GM21390 (cell line): ENCODE measurements around the gene MCCC2.
"Not testable (repeated sequence)": the region's sequence is repeated elsewhere in the genome, so short reads cannot be mapped to it uniquely, and the experiment has no call there.

Experiments
- ATAC-seq: cut with Tn5 transposase; IDR thresholded peaks from one replicate; pipeline ENCODE4 v1.9.1; 2021; ENCODE audit not compliant: unreplicated experiment

Gene MCCC2

DNA sequence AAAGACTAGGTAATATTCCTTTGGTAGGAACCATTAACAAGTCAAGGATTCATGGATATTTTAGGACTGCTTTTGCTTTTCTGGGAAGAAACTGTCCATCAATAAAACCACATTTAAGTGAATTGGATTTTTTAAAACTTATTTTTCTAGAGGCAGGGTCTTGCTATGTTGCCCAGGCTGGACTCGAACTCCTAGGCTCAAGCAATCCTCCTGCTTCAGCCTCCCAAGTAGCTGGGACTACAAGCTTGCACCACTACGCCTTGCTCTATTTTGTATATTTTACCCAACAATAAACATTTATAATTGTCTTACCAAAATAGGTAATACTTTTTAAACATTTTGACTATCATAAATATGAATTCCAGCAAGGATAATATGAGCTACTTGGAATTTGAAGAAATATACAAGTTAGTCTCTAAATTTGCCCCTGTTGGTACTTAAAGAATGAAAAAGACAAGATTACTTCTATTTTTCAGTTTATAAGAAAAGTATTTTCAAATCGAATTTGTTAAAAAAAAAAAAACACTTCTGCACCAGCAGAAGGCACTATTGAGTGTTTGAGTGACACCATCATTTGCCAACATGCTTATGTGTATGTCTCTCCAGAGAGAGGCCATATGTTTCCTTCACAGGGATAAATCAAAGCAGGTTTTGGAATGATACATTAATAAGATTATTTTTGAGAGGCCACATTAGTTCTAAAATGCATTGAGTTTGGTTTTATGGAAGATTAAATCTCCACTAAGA lies 71.9 kb downstream of the MCCC2 start:
- no peak for ATAC-seq

GRCh38 chr5:71662381-71662780 lies 75.2 kb downstream of the MCCC2 start:
- no peak for ATAC-seq

DNA sequence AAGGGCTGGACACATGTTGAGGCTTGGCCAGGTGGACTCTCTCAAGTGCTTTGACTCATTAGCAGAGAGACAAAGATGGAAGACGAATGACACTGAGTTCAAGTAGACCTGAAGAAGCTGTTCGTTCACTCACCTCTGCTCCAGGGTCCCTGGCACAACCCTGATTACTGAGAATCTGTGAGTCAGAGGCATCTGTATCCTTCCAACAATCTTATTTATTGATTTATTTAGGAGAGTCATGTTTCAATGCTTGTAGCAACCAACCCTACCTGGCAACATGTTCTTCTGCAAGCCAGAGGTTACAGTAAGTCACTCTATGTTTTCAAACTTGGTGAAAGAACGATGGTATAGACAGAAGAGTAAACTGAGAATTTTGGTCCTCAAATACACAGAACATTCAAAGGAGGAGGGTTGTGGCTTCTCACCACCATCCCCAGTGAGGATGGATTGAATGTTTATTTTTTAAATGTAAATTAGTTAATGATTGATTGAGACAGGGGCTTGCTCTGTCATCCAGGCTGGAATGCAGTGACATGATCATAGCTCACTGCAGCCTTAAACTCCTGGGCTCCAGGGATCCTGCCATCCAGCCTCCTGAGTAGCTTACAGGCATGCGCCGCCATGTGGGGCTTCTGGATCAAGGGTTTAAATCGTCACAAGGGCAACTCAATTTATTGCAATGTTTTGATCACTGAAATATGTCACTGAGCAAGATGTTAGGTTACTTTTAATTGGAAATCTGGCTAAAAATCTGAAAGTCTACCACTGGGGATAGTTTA lies 76.2 kb downstream of the MCCC2 start:
- ATAC-seq = no peak

DNA sequence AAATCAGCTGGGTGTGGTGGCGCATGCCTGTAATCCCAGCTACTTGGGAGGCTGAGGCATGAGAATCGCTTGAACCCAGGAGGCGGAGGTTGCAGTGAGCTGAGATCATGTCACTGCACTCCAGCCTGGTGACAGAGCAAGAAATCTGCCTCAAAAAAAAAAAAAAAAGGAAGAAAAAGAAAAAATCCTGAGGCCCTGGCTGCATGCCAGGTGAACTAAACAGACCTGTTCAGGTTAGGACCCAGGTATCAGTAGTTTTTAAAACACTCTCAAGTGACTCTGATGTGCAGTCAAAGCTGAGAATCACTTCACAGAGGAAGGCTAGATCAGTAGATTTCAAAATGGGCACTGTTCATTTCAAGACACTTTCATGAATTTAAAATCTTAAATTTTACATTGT lies 77.5 kb downstream of the MCCC2 start:
- ATAC-seq = not testable (repeated sequence)

DNA sequence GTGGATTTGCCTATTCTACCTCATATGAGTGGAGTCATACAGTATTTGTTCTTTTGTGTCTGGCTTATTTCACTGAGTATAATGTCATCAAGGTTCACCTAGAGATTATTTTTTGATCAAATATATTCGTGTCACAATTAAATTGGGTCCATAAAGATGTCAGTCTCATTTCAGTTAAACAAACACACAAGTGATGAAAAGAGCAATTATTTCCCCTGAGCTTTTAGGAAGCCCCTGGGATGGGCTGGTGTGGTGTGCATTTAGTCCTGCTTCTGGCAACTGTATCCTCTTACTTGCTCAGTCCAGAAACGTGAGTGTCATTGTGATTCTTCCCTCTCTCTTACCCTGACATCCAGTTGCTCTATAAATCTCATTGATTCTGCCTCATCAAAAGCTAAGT lies 79.2 kb downstream of the MCCC2 start:
- no peak for ATAC-seq

- ATAC-seq = no peak
These were observed 90.8 kb downstream of the MCCC2 start for GRCh38 chr5:71677977-71678376.

- no peak for ATAC-seq
These were observed 92.6 kb downstream of the MCCC2 start for GRCh38 chr5:71679714-71680113.

DNA sequence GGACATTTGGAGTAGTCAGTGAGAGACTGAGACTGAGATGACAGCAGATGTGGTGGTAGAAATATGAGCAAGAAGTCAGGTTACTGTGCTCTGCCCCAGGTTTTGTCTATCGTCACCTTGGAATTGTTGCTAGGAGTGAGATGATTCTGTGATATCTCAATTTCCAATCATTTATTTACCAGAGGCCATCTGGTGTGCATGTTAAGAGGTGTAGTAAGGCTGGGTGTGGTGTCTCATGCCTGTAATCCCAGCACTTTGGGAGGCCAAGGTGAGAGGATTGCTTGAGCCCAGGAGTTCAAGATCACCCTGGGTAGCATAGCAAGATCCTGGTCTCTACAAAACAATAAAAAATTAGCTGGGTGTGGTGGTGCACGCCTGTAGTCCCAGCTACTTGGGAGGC lies 93.4 kb downstream of the MCCC2 start:
- ATAC-seq = no peak

- no peak for ATAC-seq
These were observed 94.2 kb downstream of the MCCC2 start for GRCh38 chr5:71681296-71681695.

GRCh38 chr5:71684309-71684708 lies 97.2 kb downstream of the MCCC2 start:
- no peak for ATAC-seq

DNA sequence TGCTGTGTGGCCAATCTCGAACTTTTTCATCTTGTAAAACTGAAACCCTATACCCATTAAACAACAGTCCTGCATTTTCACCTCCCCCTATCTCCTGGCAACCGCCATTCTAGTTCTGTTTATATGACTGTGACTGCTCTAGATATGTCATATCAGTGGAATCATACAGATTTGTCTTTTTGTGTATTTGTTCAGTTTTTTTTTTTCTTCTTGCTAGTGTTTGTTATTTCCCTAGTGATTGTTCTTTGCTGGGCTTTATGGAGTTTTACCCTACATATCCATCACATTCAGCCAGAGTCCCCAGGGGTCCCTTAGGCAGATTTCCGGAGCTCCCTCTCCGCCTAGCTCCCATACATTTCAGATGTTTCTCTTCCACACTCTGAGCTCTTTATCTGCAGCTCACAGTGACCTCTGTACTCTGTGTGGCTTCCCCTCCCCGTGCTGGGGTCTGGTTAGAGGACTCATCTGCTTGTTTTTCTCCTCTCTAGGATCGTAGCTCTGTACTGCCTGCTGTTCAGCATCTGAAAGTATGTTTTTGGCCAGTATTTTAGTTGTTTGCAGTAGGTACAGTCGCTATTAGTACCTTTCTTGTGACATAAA lies 106.8 kb downstream of the MCCC2 start:
- no peak for ATAC-seq

DNA sequence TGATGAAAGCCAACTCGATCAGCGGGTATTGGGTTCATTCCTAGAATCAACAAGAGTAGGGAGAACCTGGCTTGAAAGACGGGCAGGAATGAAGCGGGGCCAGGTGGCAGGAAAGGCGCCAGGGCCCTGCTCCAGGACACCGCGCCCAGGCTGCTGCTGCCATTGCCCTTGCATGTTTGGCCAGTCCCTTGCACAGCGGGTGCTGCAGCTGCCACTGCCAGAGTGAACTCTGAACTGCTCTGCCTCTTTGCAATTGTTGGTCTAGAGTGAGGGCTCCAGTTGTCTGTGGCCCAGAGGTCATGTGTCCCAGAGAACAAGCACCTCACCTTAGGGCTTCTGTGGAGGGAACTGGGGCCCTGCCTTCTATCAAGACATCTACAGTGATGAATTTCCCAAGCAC lies 107.9 kb downstream of the MCCC2 start:
- ATAC-seq = no peak

GRCh38 chr5:71695595-71695994 lies 108.5 kb downstream of the MCCC2 start:
- ATAC-seq = no peak

- ATAC-seq = no peak
These were observed 110.8 kb downstream of the MCCC2 start for GRCh38 chr5:71697967-71698366.

- ATAC-seq = no peak
These were observed 112.1 kb downstream of the MCCC2 start for GRCh38 chr5:71699233-71699632.

GRCh38 chr5:71699751-71700150 lies 112.6 kb downstream of the MCCC2 start:
- ATAC-seq = no peak

- no peak for ATAC-seq
These were observed 113.7 kb downstream of the MCCC2 start for GRCh38 chr5:71700803-71701202.

DNA sequence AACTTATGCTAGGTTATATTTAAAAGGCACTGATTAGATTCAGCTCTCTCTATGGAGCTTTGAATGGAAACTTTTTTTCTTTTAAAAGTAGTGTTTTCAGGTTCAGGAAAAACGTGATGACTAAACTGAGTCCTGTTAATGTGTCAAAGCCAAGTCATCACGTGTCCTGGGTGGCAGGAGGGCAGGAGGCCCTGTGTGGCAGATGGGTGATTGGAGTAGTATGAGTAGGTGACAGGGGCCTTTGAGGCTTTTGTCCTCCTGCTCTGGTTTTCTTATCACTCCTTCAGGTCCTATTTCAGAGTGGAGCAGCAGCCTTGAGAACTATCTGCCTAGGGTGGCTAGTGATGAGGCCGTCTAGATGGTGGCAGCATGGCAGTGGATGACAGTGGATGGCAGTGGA lies 114.3 kb downstream of the MCCC2 start:
- no peak for ATAC-seq

- no peak for ATAC-seq
These were observed 116.8 kb downstream of the MCCC2 start for GRCh38 chr5:71703941-71704340.

DNA sequence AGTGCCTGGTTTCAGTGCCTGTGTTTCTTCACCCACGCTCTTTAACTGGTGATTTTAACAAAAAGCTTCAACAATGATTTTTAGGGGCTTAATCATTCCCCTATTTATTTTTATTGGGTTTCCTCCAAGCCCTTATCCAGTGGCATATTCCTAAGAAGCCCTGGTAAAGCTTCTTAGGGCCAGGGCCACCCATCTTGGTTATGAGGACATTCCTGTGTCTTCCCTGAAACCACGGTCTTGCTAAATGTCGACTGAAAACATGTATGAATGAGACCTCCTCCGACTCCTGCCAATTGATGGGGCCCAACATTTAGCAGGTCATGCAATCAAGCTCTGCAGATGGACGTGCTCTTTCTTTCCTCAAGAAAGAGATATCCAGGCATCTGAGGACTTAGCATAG lies 118.3 kb downstream of the MCCC2 start:
- ATAC-seq = no peak

GRCh38 chr5:71706906-71707305 lies 119.8 kb downstream of the MCCC2 start:
- ATAC-seq = no peak
